Heart left ventricle (tissue), 13 donors: ENCODE results near the gene UBTD1.

ENCODE experiments used
- CTCF ChIP-seq, 12 donors: fragments of 200-600 bp; sonication (generic) in 4 of 12; IDR thresholded peaks; one replicate each; pipeline versions ENCODE4 v1.5.0 to v1.8.0; 2018 to 2022; ENCODE audit warnings: antibody characterized with exemption in 12 of 12, mild to moderate bottlenecking in 5 of 12
- POLR2A ChIP-seq, 2 donors: fragments of 450-650 bp; IDR thresholded peaks; one replicate each; pipeline ENCODE4 v1.6.1; 2017; ENCODE audit warnings: antibody characterized with exemption in 2 of 2, mild to moderate bottlenecking in 2 of 2, moderate library complexity in 2 of 2
- donor health status: ischemic (EF 13 %, LVEDD 7.1; RV severe dilation, severe dysfunction).
- donor health status: DM: no; HTN: yes; CAD: no.
- donor health status: DM: no; HTN: no; CAD: no.
- donor health status: ischemic (EF 25% LVEDD 6.9; RV normal size, moderate dysfunction).
- donor health status: ischemic (EF 25% LVEDD 5.7; RV mildly dilated, moderate dysfunction).
- donor health status: ischemic (EF 35%, LVEDD 5.7; RV mildly dilated, moderate dysfunction).
- donor health status: nonischemic (EF 11% LVEDD 7.7; RV severe dilation, severe dysfunction).
- donor health status: DM: yes; HTN: yes; CAD: no.
- donor health status: PGD.
- donor health status: ischemic (EF 29% LVEDD 5.4; RV normal size, mild dysfunction).
- donor health status: nonischemic (EF 23%, LVEDD 6.1; RV moderate dilation, normal function).

DNA sequence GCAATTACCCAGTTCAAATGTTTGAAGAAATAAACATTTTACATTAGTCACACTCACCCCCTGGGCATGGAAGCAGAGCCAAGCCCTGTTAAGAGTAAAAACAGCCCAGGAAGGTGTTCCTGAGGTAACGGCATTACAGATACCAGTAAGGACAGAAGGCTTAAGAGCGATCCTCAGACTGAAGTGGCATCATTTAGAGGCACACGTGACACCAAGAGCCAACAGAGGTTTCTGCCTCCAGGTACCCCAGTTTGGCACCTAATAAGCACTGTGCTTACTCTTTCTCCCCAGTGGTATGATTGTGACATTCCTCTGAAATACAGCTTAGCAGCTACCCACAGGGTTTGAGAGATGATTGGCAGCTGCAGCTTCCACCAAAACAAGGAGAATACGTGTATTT is 17.7 kb upstream of the UBTD1 start:
- no peak for TF ChIP-seq CTCF (IDR thresholded peaks at IDR 0.05)
- no peak for TF ChIP-seq POLR2A (IDR thresholded peaks at IDR 0.05)
